Spleen (tissue), 11 donors: Measurements from ENCODE around the gene SNX2. TPM values are rescaled to one million over a fixed set of nuclear protein-coding genes. Genes with fewer than 3 reads are reported as not detected.

ENCODE experiments used
- DNase-seq: peaks from one replicate; pipeline ENCODE4 v3.0.0-alpha.2; 2020
- H3K27ac ChIP-seq, 8 donors: fragments of 200-600 bp; sonication (generic) in 7 of 8; 1 replicate in 4 of 8; 2 replicates in 4 of 8; pipeline versions ENCODE4 v1.5.0 to v1.8.0; 2016 to 2021; ENCODE audit warnings: inconsistent platforms in 4 of 8, mild to moderate bottlenecking in 4 of 8, moderate library complexity in 1 of 8
- H3K27me3 ChIP-seq, 7 donors: fragments of 200-600 bp; sonication (generic) in 6 of 7; replicated peaks in 1 of 7; 1 replicate in 4 of 7; 2 replicates in 3 of 7; pipeline versions ENCODE4 v1.5.0 to v1.8.0; 2016 to 2021; ENCODE audit warnings: inconsistent platforms in 3 of 7, mild to moderate bottlenecking in 1 of 7
- H3K36me3 ChIP-seq, 6 donors: fragments of 200-600 bp; sonication (generic) in 5 of 6; 1 replicate in 4 of 6; 2 replicates in 2 of 6; pipeline versions ENCODE4 v1.5.0 to v1.8.0; 2016 to 2021; ENCODE audit warnings: inconsistent platforms in 2 of 6
- H3K4me1 ChIP-seq, 6 donors: fragments of 200-600 bp; sonication (generic) in 5 of 6; 1 replicate in 3 of 6; 2 replicates in 3 of 6; pipeline versions ENCODE4 v1.5.0 to v1.8.0; 2016 to 2021; ENCODE audit warnings: inconsistent platforms in 3 of 6
- H3K4me3 ChIP-seq, 8 donors: fragments of 200-600 bp; sonication (generic) in 7 of 8; 1 replicate in 4 of 8; 2 replicates in 4 of 8; pipeline versions ENCODE4 v1.5.0 to v1.8.0; 2016 to 2021; ENCODE audit warnings: inconsistent platforms in 4 of 8, mild to moderate bottlenecking in 4 of 8, moderate library complexity in 2 of 8
- H3K9me3 ChIP-seq, 8 donors: fragments of 200-600 bp; sonication (generic) in 7 of 8; 1 replicate in 4 of 8; 2 replicates in 4 of 8; pipeline versions ENCODE4 v1.5.0 to v1.8.0; 2016 to 2021; ENCODE audit warnings: inconsistent platforms in 4 of 8
- POLR2A ChIP-seq, 3 donors: fragments of 450-650 bp; IDR thresholded peaks; one replicate each; pipeline ENCODE4 v1.5.1; 2017; ENCODE audit warnings: antibody characterized with exemption in 3 of 3, mild to moderate bottlenecking in 1 of 3
- POLR2AphosphoS5 ChIP-seq, 3 donors: sonication (generic); formaldehyde crosslinking; IDR thresholded peaks; one replicate each; pipeline ENCODE4 v1.5.1; 2017; ENCODE audit warnings: antibody characterized with exemption in 3 of 3
- WGBS, 5 donors: extraction: QIAGEN DNeasy Blood & Tissue Kit in 3 of 5; methylation state at CpG; one replicate each; pipeline versions ENCODE4 v1.1.5 to v1.1.7; 2013 to 2018; 5-methylcytosine and 5-hydroxymethylcytosine counted together
- intact Hi-C: fragments of 100-400 bp; cut with DNase I; formaldehyde crosslinking; loops from one replicate; pipeline ENCODE4 v1.15.0; 2023; ENCODE audit warnings: low total_unique reads
- polyA plus RNA-seq, 3 donors: library from polyadenylated mRNA; stranded (reverse); fragments of 200-250 nt; gene quantifications; one replicate each; pipeline ENCODE4 v1.2.1, GENCODE V29; 2013
- total RNA-seq, 7 donors: library from RNA; depleted of rRNA in 3 of 7; stranded (reverse); fragments of >200 nt in 3 of 7; fragmentation: NEBNext Ultra II Directional in 4 of 7; extraction: Animal tissue kit (Norgen Biotek cat#: 25700) in 4 of 7; gene quantifications; one replicate each; pipeline versions ENCODE4 v1.1.0 to v1.2.1, GENCODE V29; 2016 to 2021
- TF ChIP-seq, protein P1 (sequence below), 11 experiments: fragments of 200-600 bp in 7 of 11; fragments of 450-650 bp in 4 of 11; sonication (generic) in 4 of 11; IDR thresholded peaks in 8 of 11; conservative IDR thresholded peaks in 3 of 11; 1 replicate in 7 of 11; 2 replicates in 4 of 11; pipeline versions ENCODE4 v1.4.0 to v1.8.0; 2016 to 2021; ENCODE audit warnings: antibody characterized with exemption in 11 of 11, inconsistent platforms in 4 of 11, mild to moderate bottlenecking in 1 of 11
- donor health status: healthy with polysubstance abuse.
- donor health status: DM: no; HTN: no; CAD: no; lungs with moderate emphysema.
- donor health status: DM: no; HTN: no; CAD: no.
- donor health status: Bipolar disorder and iron deficiency.
- donor health status: healthy.
- donor health status: DM: no; HTN: no; CAD: no.
- donor health status: DM: yes; HTN: yes; CAD: no.

Gene SNX2
- total and polyA plus RNA-seq, 10 donors, result 69.0 to 158 (median 132) TPM

DNA sequence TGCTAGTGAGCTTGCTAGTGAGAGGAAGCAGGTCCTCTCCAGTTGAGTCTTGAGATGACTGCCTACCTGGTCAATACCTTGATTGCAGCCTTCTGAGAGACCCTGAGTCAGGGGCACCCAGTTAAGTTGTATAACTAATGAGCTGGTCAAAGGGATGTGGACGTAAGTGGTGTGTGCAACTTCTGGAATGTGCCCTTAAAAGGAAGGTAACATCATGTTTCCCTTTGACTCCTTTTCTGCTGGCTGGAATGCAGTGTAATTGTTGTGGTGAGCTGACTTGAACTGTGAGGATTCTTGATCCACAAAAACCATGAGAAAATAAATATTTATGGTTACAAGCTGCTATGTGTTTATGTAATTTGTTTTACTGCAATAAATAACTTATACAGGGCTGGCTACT lies 2.4 kb upstream of the SNX2 start:
- Histone ChIP-seq H3K27ac (no peak overlapping the region), H3K9me3 (no peaks in the 10 kb centered on the region), H3K4me1 (peaks cover 5 to 29% (median 21%) of the 10 kb centered on the region in 6 donors), H3K36me3 (no peaks in the 10 kb centered on the region), H3K4me3 (no peak overlapping the region), H3K27me3 (no peaks in the 10 kb centered on the region)
- no peak for DNase-seq
- TF ChIP-seq POLR2A (IDR thresholded peaks at IDR 0.05), result no peak
- TF ChIP-seq POLR2AphosphoS5 (IDR thresholded peaks at IDR 0.05), result no peak
- WGBS, 5 donors, result 74 to 92% (median 77%) methylated on average over 1 of the region's 1 CpG
- intact Hi-C loops, result no loop called here

DNA sequence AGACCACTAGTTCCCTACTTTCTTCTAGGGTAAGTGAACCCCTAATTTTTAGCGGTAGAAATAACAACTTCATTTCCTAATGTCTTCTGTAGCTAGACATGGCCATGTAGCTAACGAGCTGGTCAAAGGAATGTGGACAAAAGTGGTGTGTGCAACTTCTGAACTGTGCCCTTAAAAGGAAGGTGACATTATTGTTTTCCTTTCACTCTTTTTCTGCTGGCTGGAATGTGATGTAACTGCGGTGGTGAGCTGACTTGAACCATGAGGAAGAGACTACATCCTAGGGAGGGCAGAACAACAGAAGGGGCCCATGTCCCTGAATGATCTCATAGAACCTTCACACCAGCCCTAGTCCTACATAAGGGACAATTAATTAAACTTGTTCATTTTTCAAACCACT lies 1.3 kb upstream of the SNX2 start:
- no peak for DNase-seq
- Histone ChIP-seq H3K4me1 (peaks cover 8 to 41% (median 32%) of the 10 kb centered on the region in 6 donors), H3K27me3 (no peaks in the 10 kb centered on the region), H3K36me3 (no peaks in the 10 kb centered on the region), H3K27ac (no peak overlapping the region), H3K9me3 (no peaks in the 10 kb centered on the region), H3K4me3 (no peak overlapping the region)
- WGBS, 5 donors, result 39 to 85% (median 59%) methylated on average over 3 of the region's 3 CpGs
- intact Hi-C loops, result no loop called here
- TF ChIP-seq, protein P1, sequence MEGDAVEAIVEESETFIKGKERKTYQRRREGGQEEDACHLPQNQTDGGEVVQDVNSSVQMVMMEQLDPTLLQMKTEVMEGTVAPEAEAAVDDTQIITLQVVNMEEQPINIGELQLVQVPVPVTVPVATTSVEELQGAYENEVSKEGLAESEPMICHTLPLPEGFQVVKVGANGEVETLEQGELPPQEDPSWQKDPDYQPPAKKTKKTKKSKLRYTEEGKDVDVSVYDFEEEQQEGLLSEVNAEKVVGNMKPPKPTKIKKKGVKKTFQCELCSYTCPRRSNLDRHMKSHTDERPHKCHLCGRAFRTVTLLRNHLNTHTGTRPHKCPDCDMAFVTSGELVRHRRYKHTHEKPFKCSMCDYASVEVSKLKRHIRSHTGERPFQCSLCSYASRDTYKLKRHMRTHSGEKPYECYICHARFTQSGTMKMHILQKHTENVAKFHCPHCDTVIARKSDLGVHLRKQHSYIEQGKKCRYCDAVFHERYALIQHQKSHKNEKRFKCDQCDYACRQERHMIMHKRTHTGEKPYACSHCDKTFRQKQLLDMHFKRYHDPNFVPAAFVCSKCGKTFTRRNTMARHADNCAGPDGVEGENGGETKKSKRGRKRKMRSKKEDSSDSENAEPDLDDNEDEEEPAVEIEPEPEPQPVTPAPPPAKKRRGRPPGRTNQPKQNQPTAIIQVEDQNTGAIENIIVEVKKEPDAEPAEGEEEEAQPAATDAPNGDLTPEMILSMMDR (IDR thresholded peaks at IDR 0.05 in 8 of 11, conservative IDR thresholded peaks at IDR 0.05 in 3 of 11), result no peak
- TF ChIP-seq POLR2A (IDR thresholded peaks at IDR 0.05) (no peak), POLR2AphosphoS5 (IDR thresholded peaks at IDR 0.05) (no peak)

DNA sequence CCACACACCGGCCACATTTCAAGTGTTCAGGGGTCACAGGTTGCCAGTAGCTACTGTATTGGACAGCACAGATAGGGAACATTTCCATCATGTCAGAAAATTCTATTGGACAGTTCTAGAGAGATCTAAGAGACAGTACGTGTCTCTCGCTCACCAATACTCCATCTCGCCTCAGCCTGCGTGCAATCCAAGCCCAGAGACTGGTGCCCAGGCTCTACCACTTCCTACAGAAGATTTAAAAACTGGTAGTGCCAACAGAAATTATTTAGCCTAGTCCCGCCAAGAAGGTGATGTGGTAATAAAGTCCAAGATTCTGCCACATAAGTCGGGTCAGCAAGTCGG lies 390 bp upstream of the SNX2 start:
- Histone ChIP-seq H3K27ac (peak overlapping the region in 7 of 8 donors; percentile 47 to 95 (median 93)), H3K4me1 (peaks cover 13 to 50% (median 40%) of the 10 kb centered on the region in 6 donors), H3K4me3 (peak overlapping the region; percentile 85 to 97 (median 90)), H3K9me3 (no peaks in the 10 kb centered on the region), H3K36me3 (no peaks in the 10 kb centered on the region), H3K27me3 (no peaks in the 10 kb centered on the region)
- TF ChIP-seq, protein P1 (IDR thresholded peaks at IDR 0.05 in 8 of 11, conservative IDR thresholded peaks at IDR 0.05 in 3 of 11), result no peak
- TF ChIP-seq POLR2AphosphoS5 (IDR thresholded peaks at IDR 0.05) (no peak), POLR2A (IDR thresholded peaks at IDR 0.05) (no peak)
- intact Hi-C loops, result no loop called here
- 15 to 23% (median 22%) methylated on average over 8 of the region's 8 CpGs for WGBS, 5 donors
- no peak for DNase-seq

DNA sequence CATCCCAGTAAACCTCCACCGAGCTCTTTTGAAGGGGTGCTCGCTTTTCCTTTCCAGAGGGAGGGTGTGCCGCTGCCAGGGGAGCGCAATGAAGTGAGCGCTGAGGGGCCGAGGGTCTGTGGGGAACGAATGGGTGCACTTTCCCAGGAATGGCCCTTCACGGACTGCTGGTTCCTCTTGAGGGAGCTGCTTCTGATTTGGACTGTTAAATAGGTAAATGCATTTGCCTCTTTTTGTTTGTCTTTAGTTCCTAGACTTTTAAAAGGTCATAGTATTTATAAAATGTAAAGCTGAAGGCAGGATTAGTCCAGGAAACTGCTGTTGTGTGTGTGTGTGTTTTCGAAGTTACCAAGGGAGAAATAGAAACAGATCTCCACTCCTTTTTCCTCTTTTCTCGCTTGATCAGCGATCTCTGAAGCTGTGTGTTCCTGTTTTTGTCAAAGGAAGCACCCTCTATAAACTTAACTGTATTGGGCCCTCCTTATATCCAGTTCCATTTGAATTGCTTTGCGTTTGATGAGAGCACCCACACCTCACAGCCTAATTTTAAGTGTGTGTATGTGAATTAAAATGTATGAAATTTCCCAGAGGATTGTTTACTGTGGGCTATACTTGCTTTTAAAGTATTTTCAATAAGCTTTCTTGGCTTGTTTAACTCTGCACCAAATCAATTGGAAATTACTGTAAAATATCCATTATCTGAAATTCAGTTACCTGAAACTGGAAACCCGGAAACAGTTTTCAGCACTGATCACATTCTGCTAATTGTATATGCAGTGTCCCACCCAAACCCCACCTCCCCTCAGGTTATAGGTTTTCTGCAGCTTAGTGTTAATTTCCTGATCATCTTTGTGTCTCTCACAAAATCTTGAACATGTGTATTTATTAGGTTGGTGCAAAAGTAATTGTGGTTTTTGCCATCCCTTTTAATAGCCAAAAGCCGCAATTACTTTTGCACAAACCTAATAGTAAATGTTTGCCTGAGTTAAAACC lies 966 bp downstream of the SNX2 start:
- TF ChIP-seq POLR2AphosphoS5 (IDR thresholded peaks at IDR 0.05), result peak in 1 of 3 donors; percentile 38
- peak in 1 of 3 donors; percentile 41 for TF ChIP-seq POLR2A (IDR thresholded peaks at IDR 0.05)
- TF ChIP-seq, protein P1 (IDR thresholded peaks at IDR 0.05 in 8 of 11, conservative IDR thresholded peaks at IDR 0.05 in 3 of 11), result no peak
- intact Hi-C loops, result no loop called here

More for the DNA sequence above, 966 bp downstream of the SNX2 start:
- Histone ChIP-seq H3K9me3 (no peaks in the 10 kb centered on the region), H3K36me3 (peaks cover 0 to 3% (median 0%) of the 10 kb centered on the region in 6 donors), H3K27ac (peak overlapping the region; percentile 90 to 95 (median 93)), H3K27me3 (no peaks in the 10 kb centered on the region), H3K4me1 (peaks cover 18 to 63% (median 53%) of the 10 kb centered on the region in 6 donors), H3K4me3 (peak overlapping the region; percentile 85 to 97 (median 90))
- 4 to 6% (median 5%) methylated on average over 13 to 14 of the region's 14 CpGs for WGBS, 5 donors
- DNase-seq, result no peak
